GM21515 (cell line): ENCODE results near the gene GALR3.

Experiments used
- ATAC-seq: cut with Tn5 transposase; IDR thresholded peaks from one replicate; pipeline ENCODE4 v1.9.1; 2021; ENCODE audit not compliant: unreplicated experiment

The GALR3 gene

GRCh38 chr22:37803195-37803638, 20.0 kb upstream of the GALR3 start:
- ATAC-seq, result no peak

GRCh38 chr22:37803639-37804351, 19.4 kb upstream of the GALR3 start:
- no peak for ATAC-seq

- ATAC-seq, result no peak
These were observed 18.8 kb upstream of the GALR3 start for GRCh38 chr22:37804352-37804880.

GRCh38 chr22:37804881-37805809, 18.0 kb upstream of the GALR3 start:
- no peak for ATAC-seq

- no peak for ATAC-seq
These were observed 17.3 kb upstream of the GALR3 start for GRCh38 chr22:37805810-37806277.

GRCh38 chr22:37806409-37807333, 16.5 kb upstream of the GALR3 start:
- ATAC-seq, result no peak

- ATAC-seq, result peak; percentile 82
These were observed 15.5 kb upstream of the GALR3 start, which contains the start of gene GCAT for GRCh38 chr22:37807410-37808293. Gene GCAT, plus strand, starts transcription at chr22:37807934. Its CDS starts 34 bp downstream, at chr22:37807968.

- no peak for ATAC-seq
These were observed 14.9 kb upstream of the GALR3 start for GRCh38 chr22:37808294-37808657.

- no peak for ATAC-seq
These were observed 13.4 kb upstream of the GALR3 start for GRCh38 chr22:37809672-37810333.

- no peak for ATAC-seq
These were observed 11.3 kb upstream of the GALR3 start for GRCh38 chr22:37811867-37812266.

- ATAC-seq, result no peak
These were observed 10.1 kb upstream of the GALR3 start for GRCh38 chr22:37812869-37813678.

- ATAC-seq, result no peak
These were observed 7.6 kb upstream of the GALR3 start for GRCh38 chr22:37815593-37815992.

- ATAC-seq, result no peak
These were observed 6.5 kb upstream of the GALR3 start for GRCh38 chr22:37816543-37817180.

- peak; percentile 52 for ATAC-seq
These were observed 5.3 kb upstream of the GALR3 start for GRCh38 chr22:37817705-37818408.

- ATAC-seq, result no peak
These were observed 4.6 kb upstream of the GALR3 start for GRCh38 chr22:37818409-37819104.

GRCh38 chr22:37819105-37819433, 4.1 kb upstream of the GALR3 start:
- no peak for ATAC-seq

GRCh38 chr22:37820350-37820749, 2.8 kb upstream of the GALR3 start:
- no peak for ATAC-seq
